ENCODE results near the gene CPSF4.

- no peak for TF ChIP-seq CTCF (IDR thresholded peaks at IDR 0.05; ENCODE audit: insufficient read depth, low read length, poor library complexity, severe bottlenecking)
- no peak for TF ChIP-seq EZH2phosphoT487 (conservative IDR thresholded peaks at IDR 0.05; ENCODE audit: low read length)
These were observed 17.8 kb upstream of the CPSF4 start for GRCh38 chr7:99420986-99421385.
